A673 (cell line): ENCODE data around the gene ARRB1. TPM values are rescaled to one million over a fixed set of nuclear protein-coding genes. Genes with fewer than 3 reads are reported as not detected.

Source experiments
- Bru-seq: library from RNA; stranded (reverse); fragments of 400-500 nt; gene quantifications from one replicate; lab custom pipeline; 2021; lab: Mats Ljungman, UMichigan
- BruChase-seq, 2 experiments: library from RNA; stranded (reverse); fragments of 400-500 nt; gene quantifications; one replicate each; lab custom pipeline; 2021; lab: Mats Ljungman, UMichigan
- BruUV-seq: library from RNA; stranded (reverse); fragments of 400-500 nt; replicated peaks from 2 replicates; lab custom pipeline; 2021; lab: Mats Ljungman, UMichigan
- CTCF ChIA-PET: fragments of 300-600 bp; sonication (Branson Sonifier 250); formaldehyde crosslinking; loops from one replicate; lab custom pipeline; 2022; ENCODE audit warnings: antibody characterized with exemption; lab: Charles Lee
- POLR2A ChIA-PET: fragments of 300-600 bp; sonication (Branson Sonifier 250); formaldehyde crosslinking; loops from one replicate; lab custom pipeline; 2022; ENCODE audit warnings: antibody characterized with exemption; ENCODE audit not compliant: low non-redundant PET; lab: Charles Lee
- DNase-seq: peaks from one replicate; pipeline ENCODE4 v3.0.0-alpha.2; 2015; ENCODE audit warnings: low spot score
- H3K27ac ChIP-seq: fragments of 200-600 bp; sonication (generic); 2 replicates; pipeline ENCODE4 v1.5.1; 2016; ENCODE audit warnings: mixed run types, low read depth, mild to moderate bottlenecking, mixed read lengths, antibody characterized with exemption, low read length; ENCODE audit not compliant: poor library complexity, severe bottlenecking
- H3K27me3 ChIP-seq: fragments of 200-600 bp; sonication (generic); replicated peaks from 2 replicates; pipeline ENCODE4 v1.6.1; 2017; ENCODE audit warnings: mixed run types, low read depth, mild to moderate bottlenecking, mixed read lengths, antibody characterized with exemption, low read length; ENCODE audit not compliant: insufficient read depth, poor library complexity
- H3K36me3 ChIP-seq: fragments of 200-600 bp; sonication (generic); 2 replicates; pipeline ENCODE4 v1.6.1; 2016; ENCODE audit warnings: mixed run types, mild to moderate bottlenecking, mixed read lengths, antibody characterized with exemption, low read length; ENCODE audit not compliant: insufficient read depth, poor library complexity, severe bottlenecking
- H3K4me1 ChIP-seq: fragments of 200-600 bp; sonication (generic); 2 replicates; pipeline ENCODE4 v1.6.1; 2017; ENCODE audit warnings: mixed run types, mild to moderate bottlenecking, mixed read lengths, antibody characterized with exemption, low read length; ENCODE audit not compliant: insufficient read depth, poor library complexity, severe bottlenecking
- H3K4me3 ChIP-seq: fragments of 200-600 bp; sonication (generic); 2 replicates; pipeline ENCODE4 v1.5.1; 2016; ENCODE audit warnings: low read depth, mixed run types, mild to moderate bottlenecking, mixed read lengths, low read length; ENCODE audit not compliant: poor library complexity, severe bottlenecking
- H3K9me3 ChIP-seq: fragments of 200-600 bp; sonication (generic); 2 replicates; pipeline ENCODE4 v1.6.1; 2016; ENCODE audit warnings: mixed run types, low read depth, mild to moderate bottlenecking, mixed read lengths, antibody characterized with exemption, low read length; ENCODE audit not compliant: poor library complexity, severe bottlenecking
- CTCF ChIP-seq: fragments of 300-800, 200-600 bp; sonication (generic); conservative IDR thresholded peaks from 2 replicates; pipeline ENCODE4 v1.5.1; 2017; ENCODE audit warnings: low read depth, mild to moderate bottlenecking, antibody characterized with exemption, low read length, moderate library complexity, mixed read lengths
- EZH2 ChIP-seq: fragments of 200-600 bp; sonication (generic); IDR thresholded peaks from 2 replicates; pipeline ENCODE4 v1.6.1; 2017; ENCODE audit warnings: borderline replicate concordance, low read depth, mild to moderate bottlenecking, mixed read lengths, antibody characterized with exemption, low read length; ENCODE audit not compliant: poor library complexity, severe bottlenecking
- intact Hi-C: fragments of 100-400 bp; cut with micrococcal nuclease; formaldehyde crosslinking; loops from one replicate; pipeline ENCODE4 v1.10.0; 2022; ENCODE audit not compliant: unreplicated experiment
- long read RNA-seq: library from polyadenylated mRNA; stranded (forward); transcript quantifications from one replicate; pipeline ENCODE4 v2.0.0, GENCODE V29; 2022
- total RNA-seq: library from RNA; stranded (reverse); gene quantifications from 2 replicates; pipeline ENCODE4 v1.2.3, GENCODE V29; 2021

The ARRB1 gene
- total RNA-seq (37.8 and 62.0 TPM in 2 replicates), Bru-seq, nascent RNA (percentile 61 among the genes with signal in this experiment), BruChase-seq, experiment 1, labeled RNA remaining after a 2-hour chase (percentile 69 among the genes with signal in this experiment), BruChase-seq, experiment 2, labeled RNA remaining after a 6-hour chase (percentile 77 among the genes with signal in this experiment)
- long read RNA-seq, transcript ARRB1-201 (15 exons, 1,895 nt) = major isoform, 22 of 27 reads
- long read RNA-seq, partial matches to known transcripts = 0 of 27 reads
- long read RNA-seq, other reads (novel, unspliced or antisense) = 2 of 27 reads

GRCh38 chr11:75351541-75351790 is at the start of gene ARRB1:
TSS of gene ARRB1 (minus strand) at chr11:75351661. CDS start at chr11:75351607, 54 bp downstream.
- peak within 1 kb of the TSS; percentile 78 for H3K27ac ChIP-seq
- no peak for DNase-seq
- POLR2A ChIA-PET = no interaction called here

GRCh38 chr11:75400146-75400865 is 48.8 kb upstream of the ARRB1 start:
- Histone ChIP-seq H3K36me3 (peaks cover 51% of the 10 kb centered on the region), H3K27me3 (no peaks in the 10 kb centered on the region), H3K9me3 (no peaks in the 10 kb centered on the region), H3K4me3 (peak overlapping the region; percentile 70), H3K27ac (peak overlapping the region; percentile 94), H3K4me1 (peaks cover 25% of the 10 kb centered on the region)
- POLR2A ChIA-PET = interaction anchor here (0.6 kb wide), 3 partner anchors 32 to 211 kb away, joined by 3 to 15 read pairs (median 4); partner anchors contain the start of gene KLHL35
- TSS peak; percentile 61 for BruUV-seq
- CTCF ChIA-PET = interaction anchor here (0.6 kb wide), 1 partner anchor 8 kb away, joined by 3 read pairs; no protein-coding TSS in a partner anchor
- intact Hi-C loops = no loop called here
- peak; percentile 34 for DNase-seq
- TF ChIP-seq EZH2 (no peak), CTCF (no peak)

More at GRCh38 chr11:75351541-75351790, at the start of gene ARRB1:
- no peaks in the 10 kb centered on the region for H3K9me3 ChIP-seq
- H3K4me3 ChIP-seq = peak within 1 kb of the TSS; percentile 62
- BruUV-seq = no TSS peak
- intact Hi-C loops = no loop called here
- H3K4me1 ChIP-seq = peaks cover 41% of the 10 kb centered on the region
- TF ChIP-seq EZH2 = no peak
- TF ChIP-seq CTCF = no peak
- H3K27me3 ChIP-seq = no peaks in the 10 kb centered on the region
- no peaks in the 10 kb centered on the region for H3K36me3 ChIP-seq
- CTCF ChIA-PET = interaction anchor here (0.6 kb wide), 1 partner anchor 36 kb away, joined by 8 read pairs; no protein-coding TSS in a partner anchor

- ChIA-PET CTCF (interaction anchor here (0.6 kb wide), 1 partner anchor 9 kb away, joined by 3 read pairs; no protein-coding TSS in a partner anchor), POLR2A (interaction anchor here (0.6 kb wide), 2 partner anchors 159 to 210 kb away, joined by 3 to 4 read pairs; no protein-coding TSS in a partner anchor)
- H3K9me3 ChIP-seq = no peaks in the 10 kb centered on the region
- H3K27ac ChIP-seq = peak within 1 kb of the TSS; percentile 94
- H3K4me1 ChIP-seq = peaks cover 25% of the 10 kb centered on the region
- TF ChIP-seq CTCF (peak; percentile 49), EZH2 (no peak)
- peak; percentile 98 for DNase-seq
- no peaks in the 10 kb centered on the region for H3K27me3 ChIP-seq
- H3K4me3 ChIP-seq = peak within 1 kb of the TSS; percentile 70
- TSS peak; percentile 47 for BruUV-seq
- peaks cover 44% of the 10 kb centered on the region for H3K36me3 ChIP-seq
- intact Hi-C loops = no loop called here
These were observed 48.1 kb upstream of the ARRB1 start, which contains the start of gene RPS3 for GRCh38 chr11:75399344-75400145. TSS of gene RPS3 (plus strand) at chr11:75399518. CDS start at chr11:75399548, 30 bp downstream.
